Naive thymus-derived CD8-positive, alpha-beta T cell (primary cell): ENCODE data around the gene HDLBP. TPM values are rescaled to one million over a fixed set of nuclear protein-coding genes. Genes with fewer than 3 reads are reported as not detected.

ENCODE experiments used
- ATAC-seq, 2 donors: fragments of 150-1000 bp; cut with Tn5 transposase in 1 of 2; sonication (Bioruptor Pico), chemical (Tn5 transposase) in 1 of 2; 1 replicate in 1 of 2; 2 replicates in 1 of 2; pipeline ENCODE4 v1.10.0; 2021; ENCODE audit warnings: mild to moderate bottlenecking in 2 of 2, moderate library complexity in 2 of 2
- POLR2A ChIA-PET: fragments of 350-600 bp; sonication (Branson Sonifier 250); formaldehyde crosslinking; loops from one replicate; lab custom pipeline; 2021; ENCODE audit warnings: antibody characterized with exemption; lab: Charles Lee
- DNase-seq, 10 donors: peaks; one replicate each; pipeline versions ENCODE4 v3.0.0 to v3.0.0-alpha.2; 2020 to 2022
- H3K27ac Mint-ChIP-seq, 10 donors: one replicate each; pipeline ENCODE4 v1.8.0; 2020 to 2022; ENCODE audit warnings: mild to moderate bottlenecking in 10 of 10, mixed read lengths in 10 of 10, moderate library complexity in 4 of 10, inconsistent platforms in 1 of 10
- H3K27me3 Mint-ChIP-seq, 5 donors: one replicate each; pipeline ENCODE4 v1.8.0; 2021 to 2022; ENCODE audit warnings: mixed read lengths in 5 of 5
- H3K36me3 Mint-ChIP-seq, 3 donors: one replicate each; pipeline ENCODE4 v1.8.0; 2020 to 2022; ENCODE audit warnings: mixed read lengths in 3 of 3, mild to moderate bottlenecking in 2 of 3, inconsistent platforms in 1 of 3
- H3K4me1 Mint-ChIP-seq, 4 donors: one replicate each; pipeline ENCODE4 v1.8.0; 2021 to 2022; ENCODE audit warnings: mixed read lengths in 4 of 4
- H3K4me3 Mint-ChIP-seq, 10 donors: one replicate each; pipeline ENCODE4 v1.8.0; 2020 to 2022; ENCODE audit warnings: mild to moderate bottlenecking in 10 of 10, mixed read lengths in 10 of 10, moderate library complexity in 6 of 10, inconsistent platforms in 1 of 10
- H3K9me3 Mint-ChIP-seq, 9 donors: one replicate each; pipeline ENCODE4 v1.8.0; 2020 to 2022; ENCODE audit warnings: mixed read lengths in 9 of 9, mild to moderate bottlenecking in 3 of 9, inconsistent platforms in 1 of 9, moderate library complexity in 1 of 9
- polyA plus RNA-seq, 3 donors: library from polyadenylated mRNA; unstranded; fragments of 300-500 nt; fragmentation: Illumina TruSeq; gene quantifications; one replicate each; pipeline ENCODE4 v1.2.3, GENCODE V29; 2021
- total RNA-seq, 8 experiments: library from RNA in 2 of 8; stranded (reverse) in 2 of 8; gene quantifications; one replicate each; pipeline ENCODE4 v1.2.3 and lab custom pipeline; 2021 to 2026

HDLBP gene
- total and polyA plus RNA-seq, 5 experiments from 2014 or later = 32.2 to 148 (median 71.1) TPM

GRCh38 chr2:241219030-241219382, 96.5 kb downstream of the HDLBP start:
- Mint-ChIP-seq H3K4me1 (peaks cover 5 to 20% (median 13%) of the 10 kb centered on the region in 4 donors), H3K4me3 (peak overlapping the region; percentile 80 to 93 (median 88)), H3K36me3 (no peaks in the 10 kb centered on the region), H3K27me3 (peaks cover 0 to 5% (median 2%) of the 10 kb centered on the region in 5 donors), H3K27ac (peak overlapping the region in 2 of 10 donors; percentile 78 to 89), H3K9me3 (no peaks in the 10 kb centered on the region)
- POLR2A ChIA-PET = interaction anchor here (0.6 to 1.1 kb wide), 5 partner anchors 11 to 658 kb away, joined by 3 read pairs; no protein-coding TSS in a partner anchor
- DNase-seq (no peak), ATAC-seq (no peak)

GRCh38 chr2:241218131-241219029, 97.1 kb downstream of the HDLBP start:
- ATAC-seq (peak; percentile 52 to 67), DNase-seq (peak; percentile 14 to 76 (median 37))
- Mint-ChIP-seq H3K27ac (peak overlapping the region; percentile 56 to 93 (median 80)), H3K27me3 (peaks cover 0 to 5% (median 2%) of the 10 kb centered on the region in 5 donors), H3K4me1 (peaks cover 5 to 18% (median 12%) of the 10 kb centered on the region in 4 donors), H3K9me3 (no peaks in the 10 kb centered on the region), H3K4me3 (peak overlapping the region; percentile 80 to 93 (median 88)), H3K36me3 (no peaks in the 10 kb centered on the region)
- POLR2A ChIA-PET = interaction anchor here (1.1 kb wide), 1 partner anchor 657 kb away, joined by 3 read pairs; no protein-coding TSS in a partner anchor

GRCh38 chr2:241217320-241218031, 98.0 kb downstream of the HDLBP start:
- no peaks in the 10 kb centered on the region for H3K9me3 Mint-ChIP-seq
- H3K27me3 Mint-ChIP-seq = peaks cover 0 to 3% (median 2%) of the 10 kb centered on the region in 5 donors
- DNase-seq (peak in 7 of 10 donors; percentile 27 to 67 (median 33)), ATAC-seq (peak; percentile 35 to 55)
- POLR2A ChIA-PET = interaction anchor here (1.0 to 1.5 kb wide), 2 partner anchors 10 to 656 kb away, joined by 3 read pairs; no protein-coding TSS in a partner anchor
- no peaks in the 10 kb centered on the region for H3K36me3 Mint-ChIP-seq
- H3K4me3 Mint-ChIP-seq = peak overlapping the region; percentile 50 to 88 (median 82)
- peak overlapping the region in 5 of 10 donors; percentile 43 to 81 (median 79) for H3K27ac Mint-ChIP-seq
- peaks cover 7 to 18% (median 10%) of the 10 kb centered on the region in 4 donors for H3K4me1 Mint-ChIP-seq

GRCh38 chr2:241216211-241216761, 99.2 kb downstream of the HDLBP start:
- Mint-ChIP-seq H3K4me1 (peaks cover 8 to 18% (median 11%) of the 10 kb centered on the region in 4 donors), H3K27ac (peak overlapping the region in 8 of 10 donors; percentile 43 to 87 (median 56)), H3K27me3 (peaks cover 0 to 2% (median 0%) of the 10 kb centered on the region in 5 donors), H3K36me3 (no peaks in the 10 kb centered on the region), H3K9me3 (no peaks in the 10 kb centered on the region), H3K4me3 (peak overlapping the region; percentile 68 to 88 (median 80))
- DNase-seq (peak in 1 of 10 donors; percentile 61), ATAC-seq (peak in 1 of 2 donors; percentile 22)
- POLR2A ChIA-PET = interaction anchor here (0.7 to 1.5 kb wide), 4 partner anchors 9 to 655 kb away, joined by 3 read pairs; no protein-coding TSS in a partner anchor

- no peak overlapping the region for H3K27ac Mint-ChIP-seq
- DNase-seq (peak in 1 of 10 donors; percentile 31), ATAC-seq (no peak)
- H3K9me3 Mint-ChIP-seq = no peaks in the 10 kb centered on the region
- POLR2A ChIA-PET = interaction anchor here (1.3 kb wide), 1 partner anchor 11 kb away, joined by 3 read pairs; no protein-coding TSS in a partner anchor
- peaks cover 0 to 2% (median 0%) of the 10 kb centered on the region in 5 donors for H3K27me3 Mint-ChIP-seq
- H3K36me3 Mint-ChIP-seq = no peaks in the 10 kb centered on the region
- H3K4me3 Mint-ChIP-seq = no peak overlapping the region
- peaks cover 8 to 18% (median 11%) of the 10 kb centered on the region in 4 donors for H3K4me1 Mint-ChIP-seq
Observed at GRCh38 chr2:241215421-241215820, 100.1 kb downstream of the HDLBP start.

- Mint-ChIP-seq H3K9me3 (no peaks in the 10 kb centered on the region), H3K4me1 (peaks cover 8 to 18% (median 11%) of the 10 kb centered on the region in 4 donors), H3K27ac (no peak overlapping the region), H3K36me3 (no peaks in the 10 kb centered on the region), H3K4me3 (no peak overlapping the region), H3K27me3 (no peaks in the 10 kb centered on the region)
- ATAC-seq (no peak), DNase-seq (peak in 1 of 10 donors; percentile 52)
- POLR2A ChIA-PET = no interaction called here
Observed at GRCh38 chr2:241214766-241215165, 100.7 kb downstream of the HDLBP start.

- Mint-ChIP-seq H3K27ac (peak overlapping the region in 1 of 10 donors; percentile 36), H3K27me3 (no peaks in the 10 kb centered on the region), H3K4me3 (no peak overlapping the region), H3K9me3 (no peaks in the 10 kb centered on the region), H3K36me3 (no peaks in the 10 kb centered on the region), H3K4me1 (peaks cover 8 to 15% (median 10%) of the 10 kb centered on the region in 4 donors)
- POLR2A ChIA-PET = no interaction called here
- DNase-seq (peak in 1 of 10 donors; percentile 46), ATAC-seq (no peak)
Observed at GRCh38 chr2:241214209-241214608, 101.3 kb downstream of the HDLBP start.

GRCh38 chr2:241213567-241213966, 101.9 kb downstream of the HDLBP start:
- H3K9me3 Mint-ChIP-seq = no peaks in the 10 kb centered on the region
- DNase-seq (no peak), ATAC-seq (no peak)
- no peaks in the 10 kb centered on the region for H3K27me3 Mint-ChIP-seq
- POLR2A ChIA-PET = no interaction called here
- peak overlapping the region in 2 of 10 donors; percentile 14 to 70 for H3K27ac Mint-ChIP-seq
- H3K4me1 Mint-ChIP-seq = peaks cover 2 to 9% (median 5%) of the 10 kb centered on the region in 4 donors
- no peaks in the 10 kb centered on the region for H3K36me3 Mint-ChIP-seq
- peak overlapping the region in 1 of 10 donors; percentile 41 for H3K4me3 Mint-ChIP-seq

- Mint-ChIP-seq H3K4me3 (no peak overlapping the region), H3K27me3 (no peaks in the 10 kb centered on the region)
- POLR2A ChIA-PET = no interaction called here
Observed at GRCh38 chr2:241213041-241213440, 102.4 kb downstream of the HDLBP start.

GRCh38 chr2:241211276-241211675, 104.2 kb downstream of the HDLBP start:
- DNase-seq = no peak
- peak in 1 of 2 donors; percentile 37 for ATAC-seq
- H3K36me3 Mint-ChIP-seq = no peaks in the 10 kb centered on the region
- no peaks in the 10 kb centered on the region for H3K9me3 Mint-ChIP-seq
- no peak overlapping the region for H3K4me3 Mint-ChIP-seq
- peak overlapping the region in 1 of 10 donors; percentile 24 for H3K27ac Mint-ChIP-seq
- H3K27me3 Mint-ChIP-seq = no peaks in the 10 kb centered on the region
- H3K4me1 Mint-ChIP-seq = peaks cover 0 to 3% (median under 1%) of the 10 kb centered on the region in 4 donors
- POLR2A ChIA-PET = no interaction called here

More at GRCh38 chr2:241213041-241213440, 102.4 kb downstream of the HDLBP start:
- peaks cover 0 to 6% (median 2%) of the 10 kb centered on the region in 4 donors for H3K4me1 Mint-ChIP-seq
- DNase-seq (no peak), ATAC-seq (no peak)
- H3K9me3 Mint-ChIP-seq = no peaks in the 10 kb centered on the region
- H3K36me3 Mint-ChIP-seq = no peaks in the 10 kb centered on the region
- H3K27ac Mint-ChIP-seq = no peak overlapping the region

GRCh38 chr2:241209271-241209670, 106.2 kb downstream of the HDLBP start:
- peaks cover 0 to 5% (median under 1%) of the 10 kb centered on the region in 4 donors for H3K4me1 Mint-ChIP-seq
- DNase-seq (no peak), ATAC-seq (no peak)
- H3K36me3 Mint-ChIP-seq = no peaks in the 10 kb centered on the region
- no peak overlapping the region for H3K27ac Mint-ChIP-seq
- H3K27me3 Mint-ChIP-seq = no peaks in the 10 kb centered on the region
- H3K9me3 Mint-ChIP-seq = no peaks in the 10 kb centered on the region
- H3K4me3 Mint-ChIP-seq = no peak overlapping the region
- POLR2A ChIA-PET = no interaction called here

GRCh38 chr2:241208058-241208457, 107.4 kb downstream of the HDLBP start:
- Mint-ChIP-seq H3K9me3 (no peaks in the 10 kb centered on the region), H3K4me1 (peaks cover 0 to 5% (median under 1%) of the 10 kb centered on the region in 4 donors), H3K36me3 (no peaks in the 10 kb centered on the region), H3K27me3 (no peaks in the 10 kb centered on the region), H3K4me3 (no peak overlapping the region), H3K27ac (peak overlapping the region in 1 of 10 donors; percentile 30)
- ATAC-seq (no peak), DNase-seq (no peak)
- POLR2A ChIA-PET = interaction anchor here (0.9 kb wide), 1 partner anchor 9 kb away, joined by 3 read pairs; no protein-coding TSS in a partner anchor
